ENCODE data around the gene TULP4.

GRCh38 chr6:158524311-158524710 lies 212.0 kb downstream of the TULP4 start:
- TF ChIP-seq CTCF (conservative IDR thresholded peaks at IDR 0.05; ENCODE audit: low read depth, low read length) (no peak), EZH2 (IDR thresholded peaks at IDR 0.05; ENCODE audit: borderline replicate concordance, low read depth, low read length, poor library complexity, severe bottlenecking) (no peak)

Measured in A673 (cell line).